Mesendoderm (in vitro differentiated cells): ENCODE measurements around the gene TYW1B.
"Not testable (repeated sequence)": the region's sequence is repeated elsewhere in the genome, so short reads cannot be mapped to it uniquely, and the experiment has no call there.

Experiments
- DNase-seq: peaks from one replicate; pipeline ENCODE4 v3.0.0; 2013
- H2AK5ac ChIP-seq: 2 replicates; pipeline ENCODE4 v1.6.1; 2013; ENCODE audit warnings: low read length, inconsistent platforms
- H2BK120ac ChIP-seq: 2 replicates; pipeline ENCODE4 v1.6.1; 2013; ENCODE audit warnings: low read depth, mild to moderate bottlenecking, low read length, moderate library complexity, mixed read lengths
- H2BK15ac ChIP-seq: replicated peaks from 2 replicates; pipeline ENCODE4 v1.6.1; 2013; ENCODE audit warnings: low read depth, mild to moderate bottlenecking, moderate library complexity
- H2BK5ac ChIP-seq: 2 replicates; pipeline ENCODE4 v1.6.1; 2013; ENCODE audit warnings: low read length, inconsistent platforms
- H3K18ac ChIP-seq: 2 replicates; pipeline ENCODE4 v1.6.1; 2013; ENCODE audit warnings: mild to moderate bottlenecking, low read length, mixed read lengths
- H3K23ac ChIP-seq: one replicate; pipeline ENCODE4 v1.6.1; 2013; ENCODE audit warnings: low read length
- H3K27ac ChIP-seq: 2 replicates; pipeline ENCODE4 v1.5.1; 2013; ENCODE audit warnings: low read depth, mild to moderate bottlenecking, inconsistent platforms, low read length, moderate library complexity
- H3K27me3 ChIP-seq: 2 replicates; pipeline ENCODE4 v1.6.1; 2013; ENCODE audit warnings: low read length, control low read depth, mild to moderate bottlenecking, inconsistent platforms; ENCODE audit not compliant: insufficient read depth, poor library complexity
- H3K36me3 ChIP-seq: 2 replicates; pipeline ENCODE4 v1.6.1; 2013; ENCODE audit warnings: low read length, inconsistent platforms; ENCODE audit not compliant: control insufficient read depth, insufficient read depth
- H3K4ac ChIP-seq: one replicate; pipeline ENCODE4 v1.6.1; 2013; ENCODE audit warnings: low read depth, mild to moderate bottlenecking, low read length, moderate library complexity
- H3K4me1 ChIP-seq: 2 replicates; pipeline ENCODE4 v1.6.1; 2013; ENCODE audit warnings: low read depth, low read length, inconsistent platforms; ENCODE audit not compliant: control insufficient read depth
- H3K4me2 ChIP-seq: 2 replicates; pipeline ENCODE4 v1.6.1; 2013; ENCODE audit warnings: low read length
- H3K4me3 ChIP-seq: 2 replicates; pipeline ENCODE4 v1.5.1; 2013; ENCODE audit warnings: mild to moderate bottlenecking, low read length
- H3K56ac ChIP-seq: one replicate; pipeline ENCODE4 v1.6.1; 2013; ENCODE audit warnings: low read length
- H3K79me1 ChIP-seq: 2 replicates; pipeline ENCODE4 v1.6.1; 2013; ENCODE audit warnings: low read length, inconsistent platforms
- H3K79me2 ChIP-seq: 2 replicates; pipeline ENCODE4 v1.6.1; 2013; ENCODE audit warnings: mild to moderate bottlenecking, low read length; ENCODE audit not compliant: control insufficient read depth, insufficient read depth
- H3K9ac ChIP-seq: 2 replicates; pipeline ENCODE4 v1.6.1; 2013; ENCODE audit warnings: low read length, inconsistent platforms
- H4K5ac ChIP-seq: one replicate; pipeline ENCODE4 v1.6.1; 2013; ENCODE audit warnings: low read length
- H4K8ac ChIP-seq: one replicate; pipeline ENCODE4 v1.6.1; 2013; ENCODE audit warnings: low read depth, mild to moderate bottlenecking, control low read depth, low read length, moderate library complexity
- WGBS: extraction: QIAGEN DNeasy Blood & Tissue Kit; methylation state at CpG from one replicate; pipeline ENCODE4 v1.1.7; 2013; ENCODE audit warnings: low lambda C conversion rate, missing lambda C conversion rate; ENCODE audit not compliant: insufficient coverage; ENCODE audit errors: extremely low coverage; 5-methylcytosine and 5-hydroxymethylcytosine counted together

Gene TYW1B

GRCh38 chr7:72852937-72853336 lies 24.9 kb upstream of the TYW1B start:
- H3K4me2 ChIP-seq, H3K79me1 ChIP-seq, H4K5ac ChIP-seq, H3K18ac ChIP-seq, H3K4ac ChIP-seq, DNase-seq, H3K23ac ChIP-seq, H2AK5ac ChIP-seq, H3K4me3 ChIP-seq, H2BK5ac ChIP-seq, H3K56ac ChIP-seq, H2BK120ac ChIP-seq, H2BK15ac ChIP-seq, H3K36me3 ChIP-seq, H3K27ac ChIP-seq, H3K4me1 ChIP-seq, H3K27me3 ChIP-seq, H3K79me2 ChIP-seq, H4K8ac ChIP-seq, H3K9ac ChIP-seq: not testable (repeated sequence)
- WGBS, result no CpG with 5 or more reads among the region's 2 CpGs

- not testable (repeated sequence) for H3K18ac ChIP-seq, H3K79me2 ChIP-seq, H3K9ac ChIP-seq, H2BK120ac ChIP-seq, H3K23ac ChIP-seq, H3K4ac ChIP-seq, DNase-seq, H3K4me3 ChIP-seq, H2BK15ac ChIP-seq, H4K8ac ChIP-seq, H3K56ac ChIP-seq, H3K79me1 ChIP-seq, H3K4me2 ChIP-seq, H2AK5ac ChIP-seq, H3K27me3 ChIP-seq, H2BK5ac ChIP-seq, H3K36me3 ChIP-seq, H3K4me1 ChIP-seq, H3K27ac ChIP-seq, H4K5ac ChIP-seq
- no CpG with 5 or more reads among the region's 3 CpGs for WGBS
These were observed 22.7 kb upstream of the TYW1B start for GRCh38 chr7:72850746-72851145.

- not testable (repeated sequence) for DNase-seq
These were observed 16.1 kb upstream of the TYW1B start for GRCh38 chr7:72844146-72844545.

DNA sequence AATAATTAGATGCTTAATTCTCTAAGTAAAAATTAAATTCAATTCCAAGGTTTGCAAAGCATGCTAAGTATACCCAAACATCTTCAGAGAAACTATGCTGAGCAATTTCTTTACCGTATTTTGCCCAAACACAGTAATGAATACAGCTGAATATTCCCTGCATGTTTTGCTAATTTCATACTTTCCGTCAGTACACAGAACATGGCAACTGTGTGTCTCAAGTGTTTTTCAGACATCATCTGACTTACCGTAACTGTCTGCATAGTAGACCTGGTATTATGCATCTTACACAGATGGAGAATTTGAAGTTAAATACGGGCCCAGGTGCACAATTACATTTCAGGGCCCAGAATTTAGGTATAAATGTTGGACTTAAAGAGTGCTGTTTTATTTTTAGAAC lies 15.2 kb upstream of the TYW1B start:
- not testable (repeated sequence) for H3K23ac ChIP-seq, H4K5ac ChIP-seq, H3K9ac ChIP-seq, H3K27ac ChIP-seq, H2BK5ac ChIP-seq, H2AK5ac ChIP-seq, H3K4ac ChIP-seq, H3K4me2 ChIP-seq, H3K79me1 ChIP-seq, H3K4me1 ChIP-seq, H2BK15ac ChIP-seq, DNase-seq, H3K56ac ChIP-seq, H3K36me3 ChIP-seq, H2BK120ac ChIP-seq, H3K79me2 ChIP-seq, H3K27me3 ChIP-seq, H3K4me3 ChIP-seq, H3K18ac ChIP-seq, H4K8ac ChIP-seq
- no CpG with 5 or more reads among the region's 4 CpGs for WGBS

More at GRCh38 chr7:72844146-72844545, 16.1 kb upstream of the TYW1B start:
- WGBS, result no CpG with 5 or more reads among the region's 15 CpGs
- not testable (repeated sequence) for H4K8ac ChIP-seq, H3K27me3 ChIP-seq, H3K79me2 ChIP-seq, H3K9ac ChIP-seq, H2BK5ac ChIP-seq, H3K56ac ChIP-seq, H3K4me1 ChIP-seq, H3K18ac ChIP-seq, H2AK5ac ChIP-seq, H3K4me2 ChIP-seq, H4K5ac ChIP-seq, H3K27ac ChIP-seq, H3K79me1 ChIP-seq, H2BK15ac ChIP-seq, H3K23ac ChIP-seq, H2BK120ac ChIP-seq, H3K36me3 ChIP-seq, H3K4ac ChIP-seq, H3K4me3 ChIP-seq

GRCh38 chr7:72840966-72841511 lies 13.0 kb upstream of the TYW1B start:
- no CpG with 5 or more reads among the region's 6 CpGs for WGBS
- not testable (repeated sequence) for H3K27ac ChIP-seq, H3K27me3 ChIP-seq, H2BK15ac ChIP-seq, H3K18ac ChIP-seq, H3K4me2 ChIP-seq, H3K79me2 ChIP-seq, H3K23ac ChIP-seq, H2AK5ac ChIP-seq, H4K5ac ChIP-seq, H3K4me3 ChIP-seq, H3K56ac ChIP-seq, H2BK5ac ChIP-seq, H3K4me1 ChIP-seq, H3K9ac ChIP-seq, DNase-seq, H2BK120ac ChIP-seq, H3K4ac ChIP-seq, H3K36me3 ChIP-seq, H3K79me1 ChIP-seq, H4K8ac ChIP-seq

DNA sequence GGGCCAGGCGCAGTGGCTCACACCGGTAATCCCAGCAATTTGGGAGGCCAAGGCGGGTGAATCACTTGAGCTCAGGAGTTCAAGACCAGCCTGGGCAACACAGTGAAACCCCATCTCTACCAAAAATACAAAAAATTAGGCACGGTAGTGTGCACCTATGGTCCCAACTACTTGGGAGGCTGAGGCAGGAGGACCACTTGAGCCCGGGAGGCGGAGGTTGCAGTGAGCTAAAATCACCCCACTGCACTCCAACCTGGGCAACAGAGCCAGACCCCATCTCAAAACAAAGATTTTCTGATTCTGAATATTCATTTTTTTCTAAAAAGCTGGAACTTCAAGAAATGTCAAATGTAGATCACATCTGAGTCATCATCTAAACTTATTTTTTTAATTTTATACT lies 10.3 kb upstream of the TYW1B start:
- H3K79me1 ChIP-seq, H3K56ac ChIP-seq, DNase-seq, H2BK5ac ChIP-seq, H2AK5ac ChIP-seq, H3K4ac ChIP-seq, H3K4me3 ChIP-seq, H3K27me3 ChIP-seq, H3K79me2 ChIP-seq, H2BK120ac ChIP-seq, H4K8ac ChIP-seq, H3K23ac ChIP-seq, H3K27ac ChIP-seq, H3K4me1 ChIP-seq, H3K4me2 ChIP-seq, H2BK15ac ChIP-seq, H3K18ac ChIP-seq, H3K9ac ChIP-seq, H3K36me3 ChIP-seq, H4K5ac ChIP-seq: not testable (repeated sequence)
- no CpG with 5 or more reads among the region's 6 CpGs for WGBS
